Measurements from ENCODE around the gene KCNJ10. TPM values are rescaled to one million over a fixed set of nuclear protein-coding genes. Genes with fewer than 3 reads are reported as not detected.

KCNJ10 gene
- not detected for total RNA-seq

GRCh38 chr1:160069460-160070231 is at the start of gene KCNJ10:
Gene KCNJ10 (minus strand): TSS chr1:160070160. CDS start chr1:160042532, 27,628 bp downstream.
- intact Hi-C loops (cut with DNase I), result no loop called here
- H3K36me3 ChIP-seq, result no peaks in the 10 kb centered on the region
- peaks cover 6% of the 10 kb centered on the region for H3K4me1 ChIP-seq (replicated peaks)
- 16% methylated on average over 23 of the region's 32 CpGs for WGBS
- H3K27ac ChIP-seq, result no peak within 1 kb of the TSS
- peak within 1 kb of the TSS; percentile 31 to 36 for H3K4me3 ChIP-seq
- H3K27me3 ChIP-seq (replicated peaks; ENCODE audit: insufficient read depth), result no peaks in the 10 kb centered on the region
- TF ChIP-seq POLR2A (IDR thresholded peaks at IDR 0.05), result no peak
- TF ChIP-seq CTCF (IDR thresholded peaks at IDR 0.05), result no peak
- no peak for TF ChIP-seq POLR2AphosphoS5 (IDR thresholded peaks at IDR 0.05)
- DNase-seq (ENCODE audit: low spot score), result no peak
- no peaks in the 10 kb centered on the region for H3K9me3 ChIP-seq

DNA sequence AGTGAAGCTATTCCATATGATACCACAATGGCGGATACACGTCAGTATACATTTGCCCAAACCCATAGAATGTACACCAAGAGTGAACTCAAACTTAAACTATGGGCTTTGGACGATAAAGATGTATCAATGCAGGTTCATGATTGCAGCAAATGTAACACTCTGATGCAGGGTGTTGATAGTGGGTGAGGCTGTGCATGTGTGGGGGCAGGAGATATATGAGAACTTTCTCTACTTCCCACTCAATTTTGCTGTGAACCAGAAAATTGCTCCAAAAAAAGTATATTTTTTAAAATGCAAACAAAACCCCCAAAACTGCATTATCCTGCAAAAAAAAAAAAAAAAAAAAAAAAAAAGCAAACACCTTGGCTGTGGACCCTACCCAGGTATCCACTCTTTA is 49.0 kb upstream of the KCNJ10 start:
- TF ChIP-seq POLR2A (IDR thresholded peaks at IDR 0.05), result no peak
- no peak for TF ChIP-seq CTCF (IDR thresholded peaks at IDR 0.05)
- TF ChIP-seq POLR2AphosphoS5 (IDR thresholded peaks at IDR 0.05), result no peak
- no peak overlapping the region for H3K27ac ChIP-seq
- H3K27me3 ChIP-seq (replicated peaks; ENCODE audit: insufficient read depth), result no peaks in the 10 kb centered on the region
- no peak for DNase-seq (ENCODE audit: low spot score)
- intact Hi-C loops (cut with DNase I), result no loop called here
- H3K4me3 ChIP-seq, result no peak overlapping the region
- H3K36me3 ChIP-seq, result no peaks in the 10 kb centered on the region
- no peaks in the 10 kb centered on the region for H3K4me1 ChIP-seq (replicated peaks)
- H3K9me3 ChIP-seq, result no peaks in the 10 kb centered on the region
- WGBS, result 71% methylated on average over 3 of the region's 3 CpGs

DNA sequence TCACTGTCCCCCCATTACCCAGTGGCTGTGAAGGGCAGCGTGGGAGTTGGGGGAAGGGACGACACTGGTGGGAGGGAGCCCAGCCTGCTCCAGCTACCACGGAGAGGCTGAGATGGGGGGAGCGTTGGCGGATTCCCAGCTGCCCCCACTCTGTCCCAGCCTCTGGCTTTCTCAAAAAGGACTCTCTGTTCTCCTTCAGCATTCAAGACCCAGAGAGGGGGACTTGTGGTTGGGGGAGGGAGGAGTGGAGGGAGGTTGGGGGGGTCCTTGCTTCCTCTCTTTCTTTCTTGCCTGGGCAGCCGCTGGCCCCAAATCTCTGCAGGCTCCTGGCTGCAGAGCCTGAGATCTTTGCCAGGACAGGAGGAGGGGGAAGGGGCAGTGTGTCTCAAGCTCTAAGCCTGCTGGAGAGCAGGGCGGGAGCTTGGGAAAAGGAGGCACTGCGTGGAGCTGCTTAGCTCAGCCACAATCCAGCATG is 47.8 kb upstream of the KCNJ10 start:
- intact Hi-C loops (cut with DNase I), result no loop called here
- H3K4me1 ChIP-seq (replicated peaks), result no peaks in the 10 kb centered on the region
- H3K27ac ChIP-seq, result no peak overlapping the region
- no peak for DNase-seq (ENCODE audit: low spot score)
- no peak overlapping the region for H3K4me3 ChIP-seq
- H3K36me3 ChIP-seq, result no peaks in the 10 kb centered on the region
- TF ChIP-seq POLR2AphosphoS5 (IDR thresholded peaks at IDR 0.05) (peak; percentile 29), POLR2A (IDR thresholded peaks at IDR 0.05) (no peak), CTCF (IDR thresholded peaks at IDR 0.05) (no peak)
- WGBS, result 10% methylated on average over 8 of the region's 8 CpGs
- H3K27me3 ChIP-seq (replicated peaks; ENCODE audit: insufficient read depth), result no peaks in the 10 kb centered on the region
- no peaks in the 10 kb centered on the region for H3K9me3 ChIP-seq

DNA sequence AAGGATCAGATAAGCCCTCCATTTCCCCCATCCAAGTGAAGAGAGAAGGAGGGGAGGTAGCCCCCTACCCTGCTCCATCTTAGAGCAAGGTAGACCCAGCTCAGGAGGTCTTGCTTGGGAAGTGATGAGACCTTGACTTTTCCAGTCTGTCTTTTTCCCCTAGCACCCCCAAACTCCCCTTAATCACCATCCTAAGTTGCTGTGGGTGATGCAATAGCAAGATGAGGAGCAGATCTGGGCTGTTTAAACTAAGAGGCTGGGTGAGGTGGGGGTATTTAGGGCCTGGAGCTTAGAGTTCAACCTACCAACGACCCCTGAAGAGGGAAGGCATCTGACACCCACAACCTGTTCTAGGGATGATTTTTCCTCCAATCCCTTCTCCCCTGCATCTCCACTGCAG is 47.3 kb upstream of the KCNJ10 start:
- TF ChIP-seq CTCF (IDR thresholded peaks at IDR 0.05) (no peak), POLR2A (IDR thresholded peaks at IDR 0.05) (no peak), POLR2AphosphoS5 (IDR thresholded peaks at IDR 0.05) (no peak)
- Histone ChIP-seq H3K9me3 (no peaks in the 10 kb centered on the region), H3K4me1 (replicated peaks) (no peaks in the 10 kb centered on the region), H3K4me3 (no peak overlapping the region), H3K36me3 (no peaks in the 10 kb centered on the region), H3K27ac (no peak overlapping the region), H3K27me3 (replicated peaks; ENCODE audit: insufficient read depth) (no peaks in the 10 kb centered on the region)
- 7% methylated on average over 1 of the region's 1 CpG for WGBS
- intact Hi-C loops (cut with DNase I), result no loop called here
- no peak for DNase-seq (ENCODE audit: low spot score)
